NCI-H1417 (cell line): Measurements from ENCODE around the gene AQP5.

Experiments used
- DNase-seq, 3 experiments: peaks; one replicate each; lab custom pipeline; 2025; lab: John Stamatoyannopoulos, UW

AQP5 gene

DNA sequence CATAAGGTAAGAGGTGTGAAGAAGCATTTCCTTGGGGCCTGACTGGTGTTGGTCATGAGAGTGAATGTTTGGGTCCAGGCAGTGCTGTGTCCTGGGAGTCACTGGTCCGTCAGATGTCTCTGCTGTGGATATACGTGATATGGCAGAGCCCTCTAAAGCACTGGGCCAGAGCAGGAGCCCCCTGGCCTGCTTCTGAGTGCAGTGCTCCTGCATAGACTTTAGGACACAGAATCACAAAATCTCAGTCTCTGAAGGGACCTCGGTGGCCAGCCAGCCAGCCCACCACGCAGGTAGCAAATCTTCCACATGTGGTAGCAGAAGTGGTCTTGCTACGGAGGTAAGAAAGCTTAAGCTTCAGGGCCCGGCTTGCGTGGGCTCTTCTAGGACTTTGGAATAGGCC, 29.6 kb upstream of the AQP5 start:
- DNase-seq = no peak

DNA sequence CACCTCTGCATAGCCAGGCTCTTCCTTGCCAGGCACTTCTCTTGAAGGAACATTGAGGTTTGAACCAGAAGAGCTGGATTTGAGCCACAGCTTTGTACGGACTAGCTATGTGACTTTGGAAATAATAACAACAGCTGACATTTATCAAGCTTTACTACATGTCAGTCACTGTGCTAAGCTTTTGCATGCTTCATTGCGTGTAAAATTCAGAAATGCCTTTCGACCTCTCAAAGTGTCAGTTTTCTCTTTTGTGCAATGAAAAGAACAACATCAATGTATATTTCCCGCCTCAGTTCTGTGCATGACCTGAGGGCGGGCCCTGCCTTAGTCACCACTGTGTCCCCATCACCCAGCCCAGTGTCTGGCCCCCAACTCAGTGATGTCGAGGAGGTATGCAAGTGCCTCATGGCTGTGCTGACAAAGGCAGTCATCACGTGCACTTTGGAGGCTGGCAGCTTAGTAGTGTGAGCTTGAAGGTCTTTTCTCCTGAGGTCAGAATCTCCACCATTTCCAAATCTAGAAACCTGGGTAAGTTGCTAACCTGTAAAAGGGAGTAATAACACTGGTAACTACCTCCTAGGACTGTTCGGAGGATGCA, 29.0 kb upstream of the AQP5 start:
- DNase-seq = no peak

DNA sequence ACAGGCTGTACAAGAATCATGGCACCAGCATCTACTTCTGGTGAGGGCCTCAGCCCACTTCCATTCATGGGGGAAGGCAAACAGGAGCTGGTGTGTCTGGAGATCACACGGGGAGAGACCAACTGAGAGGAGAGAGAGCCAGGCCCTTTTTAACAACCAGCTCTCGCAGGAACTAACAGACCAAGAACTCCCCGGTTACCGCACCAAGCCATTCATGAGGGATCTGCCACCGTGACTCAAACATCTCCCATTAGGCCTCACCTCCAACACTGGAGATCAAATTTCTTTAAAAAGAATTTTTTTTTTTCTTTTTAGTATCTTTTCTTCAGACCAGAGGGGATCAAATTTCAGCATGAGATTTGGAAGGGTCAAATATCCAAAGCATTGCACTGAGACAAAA, 27.9 kb upstream of the AQP5 start:
- DNase-seq = no peak

DNA sequence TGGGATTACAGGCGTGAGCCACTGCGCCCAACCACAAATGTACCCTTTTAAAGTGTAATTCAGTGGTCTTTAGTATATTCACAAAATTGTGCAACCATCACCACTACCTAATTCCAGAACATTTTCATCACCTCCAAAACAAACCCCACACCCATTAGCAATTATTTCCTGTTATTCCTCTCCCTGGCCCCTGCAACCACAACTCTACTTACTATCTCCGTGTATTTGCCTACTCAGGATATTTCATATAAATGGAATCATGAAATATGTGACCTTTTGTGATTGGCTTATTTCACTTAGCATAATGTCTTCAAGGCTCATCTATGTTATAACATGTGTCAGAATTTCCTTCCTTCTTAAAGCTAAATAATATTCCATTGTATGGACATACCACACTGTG, 27.2 kb upstream of the AQP5 start:
- DNase-seq = no peak

DNA sequence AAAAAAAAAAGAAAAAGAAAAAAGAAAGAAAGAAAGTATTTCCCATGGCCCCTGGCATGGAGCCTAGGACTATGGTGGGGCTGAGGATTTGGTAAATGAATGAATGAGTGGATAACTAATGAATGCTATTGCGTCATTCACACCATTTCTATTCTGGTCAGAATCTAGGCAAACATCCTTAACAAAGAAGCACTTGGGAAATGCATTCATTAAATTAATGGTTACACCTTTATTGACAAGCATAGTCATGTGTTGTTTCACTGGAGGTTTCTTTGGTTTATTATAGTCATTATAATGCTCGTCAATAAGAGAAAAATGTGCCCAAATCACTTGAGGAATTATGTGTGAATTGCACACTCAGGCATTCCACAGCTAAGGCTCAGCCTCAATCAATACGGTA, 24.7 kb upstream of the AQP5 start:
- no peak for DNase-seq

DNA sequence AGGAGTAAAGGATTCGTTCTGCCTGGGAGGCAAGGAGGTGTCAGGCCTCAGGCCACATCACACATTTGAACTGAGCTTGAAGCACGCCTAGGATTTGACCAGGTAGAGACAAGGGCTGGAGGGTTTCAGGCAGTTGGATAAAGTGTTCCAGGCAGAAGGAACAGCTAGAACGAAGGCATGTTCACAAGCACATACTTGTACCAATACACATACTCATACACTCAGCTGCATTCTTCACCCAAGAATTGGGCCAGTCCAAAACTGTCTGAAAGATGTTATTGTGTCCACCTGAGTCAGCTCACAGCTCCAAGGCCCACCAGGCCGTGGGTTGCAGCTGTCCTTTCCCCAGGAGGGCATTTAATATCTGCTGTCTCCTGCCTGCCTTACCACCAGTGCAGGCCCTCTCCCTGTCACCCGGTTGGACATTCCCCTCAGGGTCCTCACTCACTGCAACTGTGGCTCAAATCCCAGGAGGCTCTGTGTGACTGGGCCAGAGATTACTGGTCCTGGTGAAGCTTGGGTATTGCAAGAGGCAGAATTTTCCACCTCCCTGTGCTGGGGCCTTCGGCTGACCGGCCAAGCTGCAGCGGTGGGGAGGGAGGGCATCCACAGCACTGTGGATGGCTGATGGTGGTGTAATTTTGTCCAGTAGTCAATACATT, 23.9 kb upstream of the AQP5 start:
- DNase-seq = no peak

DNA sequence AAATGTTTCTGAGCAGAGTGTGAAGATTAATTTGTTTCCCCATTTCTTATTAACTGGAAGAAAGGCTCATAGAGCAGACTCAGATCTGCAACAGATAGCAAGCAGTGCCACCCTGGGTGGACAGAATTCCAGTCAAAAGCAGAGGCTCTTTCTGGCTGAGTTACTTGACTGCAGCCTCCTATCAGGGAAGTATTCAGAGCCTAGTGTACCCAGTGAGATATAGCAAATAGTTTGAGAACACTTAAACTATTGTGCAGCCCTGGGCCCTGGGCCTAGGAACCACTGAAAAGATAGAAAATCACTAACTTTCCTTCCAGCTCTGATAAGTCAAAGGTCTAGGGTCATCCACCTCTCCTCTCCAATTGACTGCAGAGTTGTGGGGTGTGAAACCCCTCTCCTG, 22.4 kb upstream of the AQP5 start:
- no peak for DNase-seq

DNA sequence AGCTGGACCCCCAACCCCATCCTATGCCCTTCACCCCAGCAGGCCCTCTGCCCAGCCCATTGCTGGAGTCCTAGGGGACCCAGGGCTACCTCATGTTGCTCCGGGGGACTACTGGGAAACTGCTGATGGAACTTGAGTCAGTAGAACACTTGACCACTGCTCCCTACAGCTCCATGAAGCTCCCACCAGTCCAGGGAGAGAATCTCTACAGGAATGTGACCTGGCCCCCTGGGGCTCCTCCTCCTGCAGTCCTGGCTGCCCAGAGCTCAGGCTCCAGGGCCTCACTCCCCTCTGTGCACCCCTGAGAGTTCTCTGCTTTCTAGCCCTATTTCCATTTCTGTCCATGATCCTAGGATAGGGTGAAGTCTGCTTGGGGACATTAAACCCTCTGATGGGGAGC, 22.0 kb upstream of the AQP5 start:
- no peak for DNase-seq

DNA sequence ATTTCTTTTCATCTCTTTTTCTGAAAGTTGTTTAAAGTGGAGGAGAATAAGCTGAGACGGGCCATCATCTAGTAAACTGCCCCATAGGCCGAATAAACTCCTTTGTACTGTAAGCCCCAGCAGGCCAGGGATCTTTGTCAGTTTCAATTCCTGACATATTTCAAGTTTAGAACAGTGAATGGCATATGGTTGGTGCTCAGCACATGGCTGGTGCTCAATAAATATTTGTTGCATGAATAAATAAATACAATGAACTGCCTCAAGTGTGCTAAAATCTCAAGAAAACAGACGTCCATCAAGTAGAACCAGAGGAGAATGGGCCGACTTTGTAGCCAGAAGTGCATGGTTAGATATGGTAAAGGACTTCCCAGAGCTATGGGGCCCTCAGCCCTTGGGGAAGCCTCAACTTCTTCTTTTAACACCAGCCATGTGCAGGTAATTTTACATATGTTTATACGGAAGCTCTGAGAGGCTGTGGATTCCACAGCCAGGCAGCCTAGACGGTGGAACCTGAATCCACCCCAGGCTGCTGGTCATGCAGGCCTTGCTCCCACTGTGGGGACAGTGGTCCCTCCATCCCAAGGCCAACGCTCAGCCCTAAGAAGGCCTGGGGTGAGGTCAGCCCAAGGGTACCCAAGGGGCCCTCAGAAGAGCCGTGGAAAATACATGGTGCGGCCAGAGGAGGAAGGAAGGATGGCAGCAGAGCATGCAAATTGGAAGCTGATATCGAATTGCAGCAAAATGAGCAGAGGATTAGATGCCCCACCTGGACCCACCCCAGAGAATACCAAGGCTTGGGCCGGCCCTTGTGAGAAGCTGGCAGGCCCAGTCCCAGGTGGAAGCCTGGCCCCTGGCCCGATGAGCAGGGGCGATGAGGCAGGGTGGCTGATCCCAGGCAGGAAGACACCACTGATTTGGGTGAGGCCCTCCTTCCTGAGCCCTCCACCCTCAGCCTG, 19.8 kb upstream of the AQP5 start:
- no peak for DNase-seq

DNA sequence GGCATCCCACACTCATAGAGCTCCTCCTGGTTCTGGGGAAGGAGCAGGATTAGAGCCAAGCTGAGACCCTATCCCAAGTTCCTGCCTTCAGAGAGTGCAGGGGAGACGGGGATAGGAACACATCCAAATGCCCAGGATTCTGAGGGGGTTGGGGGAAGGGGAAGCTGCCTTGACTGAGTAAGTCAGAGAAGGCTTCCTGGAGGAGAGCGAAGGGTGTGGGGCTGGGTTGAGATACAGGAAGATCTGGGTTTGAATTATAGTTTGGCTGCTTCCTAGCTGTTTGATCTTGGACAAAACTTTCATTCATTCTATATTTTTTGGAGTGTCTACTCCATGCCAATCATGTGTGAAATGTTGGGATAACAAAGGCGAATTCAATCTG, 19.2 kb upstream of the AQP5 start:
- no peak for DNase-seq

DNA sequence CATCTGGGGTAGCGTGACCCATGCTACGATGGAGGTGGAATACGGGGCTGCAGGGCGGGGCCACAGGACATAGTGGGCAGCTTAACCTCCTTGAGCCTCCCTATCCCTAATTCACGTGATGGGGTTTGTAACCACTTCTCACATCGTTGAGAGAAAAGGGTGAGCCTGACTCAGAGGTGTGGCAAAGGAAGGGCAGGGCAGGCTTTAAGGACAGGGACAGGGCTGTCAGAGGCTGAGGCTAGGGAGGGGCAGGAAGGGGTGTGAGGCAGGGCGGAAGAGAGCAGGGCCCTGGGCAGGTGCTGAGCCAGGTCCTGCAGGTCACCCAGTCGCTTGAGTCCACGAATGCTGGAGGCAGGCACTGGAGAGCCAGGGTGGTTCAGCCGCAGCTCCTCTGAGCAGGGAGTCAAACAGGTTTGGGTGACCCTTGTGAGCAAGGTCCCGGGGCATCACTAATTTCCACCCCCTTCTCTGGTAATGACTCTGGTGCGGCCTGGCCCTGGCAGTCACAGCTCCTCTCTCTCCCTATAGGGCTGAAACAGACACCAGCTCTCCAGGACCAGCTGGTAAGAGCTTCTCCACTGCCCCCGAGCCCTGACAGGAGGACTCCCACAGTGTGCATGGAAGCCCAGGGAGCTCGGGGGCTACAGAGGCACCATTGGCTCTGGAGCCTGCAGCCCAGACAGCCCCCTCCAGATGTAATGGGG, 18.6 kb upstream of the AQP5 start:
- DNase-seq = no peak

DNA sequence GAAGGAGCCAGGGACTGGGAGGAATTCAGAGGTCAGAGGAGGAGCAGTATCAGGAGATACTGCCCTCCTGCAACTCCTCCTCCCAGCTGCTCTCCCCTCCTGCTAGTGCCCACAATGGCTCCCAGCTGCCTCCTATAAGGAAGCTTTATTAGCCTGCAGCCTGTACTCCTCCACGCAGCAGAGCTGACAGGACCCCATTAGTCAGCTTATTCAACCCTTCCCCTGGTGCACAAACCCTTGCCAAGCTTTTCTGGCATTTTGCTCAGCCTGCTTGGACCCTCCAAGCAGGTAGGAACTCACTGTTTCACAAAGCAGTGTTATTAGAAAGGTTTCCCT, 18.1 kb upstream of the AQP5 start:
- DNase-seq = no peak

DNA sequence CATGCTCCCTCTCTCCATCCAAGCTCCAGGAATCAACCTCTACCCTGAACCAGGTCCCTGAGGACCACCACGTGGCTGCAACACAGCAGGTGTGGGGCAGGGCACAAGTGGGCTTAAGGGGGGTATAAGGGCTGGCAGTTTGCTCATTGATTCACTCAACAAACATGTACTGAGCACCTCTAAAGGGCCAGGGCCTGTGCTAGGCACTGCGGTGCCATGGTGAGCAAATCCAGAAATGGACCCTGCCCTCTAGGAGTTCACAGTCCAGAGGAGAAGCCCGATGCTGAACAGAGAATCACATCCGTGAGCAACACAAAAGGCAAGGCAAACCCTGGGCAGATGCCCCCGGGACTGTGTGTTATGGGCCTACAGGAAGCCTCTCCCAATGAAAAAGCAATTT, 17.6 kb upstream of the AQP5 start:
- no peak for DNase-seq

DNA sequence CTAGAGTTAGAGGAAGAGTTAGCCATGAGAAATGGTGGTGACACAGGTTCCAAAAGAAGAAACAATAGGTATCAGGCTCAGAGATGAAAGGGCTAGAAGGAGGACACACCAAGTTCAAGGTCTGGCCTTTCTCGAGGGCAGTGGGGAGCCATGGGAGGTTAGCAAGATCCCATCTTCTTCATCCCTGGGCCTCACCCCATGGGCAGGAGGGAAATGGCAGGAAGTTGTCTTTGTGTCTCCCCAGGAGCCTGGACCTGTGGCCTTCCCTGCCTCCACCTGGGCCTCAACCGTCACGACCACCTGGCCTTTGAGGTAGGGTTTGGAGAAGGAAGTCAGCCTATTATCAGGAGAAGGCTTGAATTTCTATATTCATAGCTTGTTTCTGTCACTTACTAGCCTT, 17.0 kb upstream of the AQP5 start:
- no peak for DNase-seq

DNA sequence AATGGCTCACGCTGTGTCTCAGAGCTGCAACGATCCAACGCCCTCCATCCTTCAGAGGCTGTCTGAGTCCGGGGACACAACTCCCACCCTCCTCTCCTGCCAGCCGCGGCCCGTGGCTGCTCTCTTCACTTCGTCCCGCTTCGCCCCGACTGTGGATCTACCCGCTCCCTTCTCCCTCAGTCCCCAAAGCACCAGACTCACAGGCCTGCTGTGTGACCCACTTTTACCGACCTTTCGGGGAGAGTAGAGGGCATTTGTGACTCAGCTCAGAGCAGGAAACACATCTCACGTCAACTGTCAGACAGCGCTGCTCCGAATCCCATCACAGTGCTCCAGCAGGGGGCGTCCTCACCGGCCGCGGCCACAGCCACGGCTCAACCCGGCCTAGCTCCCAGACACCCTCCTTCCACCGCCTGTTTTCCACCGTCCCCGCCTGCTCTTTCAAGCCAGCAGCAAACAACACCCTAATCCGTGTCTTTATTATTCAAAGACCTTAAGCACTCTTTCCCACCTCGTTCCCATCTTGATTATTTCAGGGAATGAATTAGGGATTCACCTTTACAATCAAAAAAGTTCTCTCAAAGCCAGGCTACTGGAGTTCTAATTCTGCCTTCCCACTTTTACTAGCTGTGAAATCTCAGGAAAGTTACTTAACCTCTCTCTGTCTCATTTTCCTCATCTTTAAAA, 16.1 kb upstream of the AQP5 start:
- DNase-seq = peak in 1 of 3 experiments; percentile 58

DNA sequence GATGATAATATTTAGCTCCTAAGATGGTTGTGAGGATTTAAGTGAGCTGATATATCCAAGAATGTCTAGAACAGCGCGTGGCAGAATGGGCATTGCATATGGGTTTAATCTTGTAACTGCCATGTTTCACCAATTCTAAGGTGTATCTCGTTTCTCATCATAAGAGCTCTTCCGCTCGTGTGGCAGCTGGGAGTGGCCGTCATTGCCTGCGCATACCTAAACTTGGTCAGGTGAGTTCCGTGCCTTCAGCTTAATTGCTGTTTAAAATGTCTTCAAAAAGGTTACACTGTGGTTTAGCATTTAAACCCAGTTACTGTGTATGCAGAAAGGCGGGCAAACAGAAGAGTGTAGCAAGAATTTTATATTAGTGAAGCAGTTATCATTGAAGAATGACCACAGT, 15.6 kb upstream of the AQP5 start:
- peak in 1 of 3 experiments; percentile 57 for DNase-seq

DNA sequence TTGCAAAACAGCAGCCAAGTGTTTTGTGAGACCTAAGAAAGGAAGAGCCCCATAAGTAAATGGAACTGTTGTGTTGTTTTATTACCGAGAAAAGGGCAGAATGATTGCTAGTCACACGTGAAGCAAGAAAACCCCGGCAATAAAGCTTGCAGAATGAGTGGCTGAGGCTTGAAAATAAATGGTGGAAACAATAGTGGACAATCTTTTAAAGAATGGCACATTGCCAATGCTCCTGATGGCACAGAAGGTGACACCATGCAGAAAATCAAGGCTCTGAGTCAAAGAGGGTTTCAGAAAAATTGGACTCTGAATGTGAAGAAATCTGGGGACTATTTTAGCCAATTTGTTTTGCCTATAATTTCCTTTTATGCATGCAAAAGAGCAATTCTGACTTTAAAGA, 15.2 kb upstream of the AQP5 start:
- DNase-seq = peak in 2 of 3 experiments; percentile 39 to 59

DNA sequence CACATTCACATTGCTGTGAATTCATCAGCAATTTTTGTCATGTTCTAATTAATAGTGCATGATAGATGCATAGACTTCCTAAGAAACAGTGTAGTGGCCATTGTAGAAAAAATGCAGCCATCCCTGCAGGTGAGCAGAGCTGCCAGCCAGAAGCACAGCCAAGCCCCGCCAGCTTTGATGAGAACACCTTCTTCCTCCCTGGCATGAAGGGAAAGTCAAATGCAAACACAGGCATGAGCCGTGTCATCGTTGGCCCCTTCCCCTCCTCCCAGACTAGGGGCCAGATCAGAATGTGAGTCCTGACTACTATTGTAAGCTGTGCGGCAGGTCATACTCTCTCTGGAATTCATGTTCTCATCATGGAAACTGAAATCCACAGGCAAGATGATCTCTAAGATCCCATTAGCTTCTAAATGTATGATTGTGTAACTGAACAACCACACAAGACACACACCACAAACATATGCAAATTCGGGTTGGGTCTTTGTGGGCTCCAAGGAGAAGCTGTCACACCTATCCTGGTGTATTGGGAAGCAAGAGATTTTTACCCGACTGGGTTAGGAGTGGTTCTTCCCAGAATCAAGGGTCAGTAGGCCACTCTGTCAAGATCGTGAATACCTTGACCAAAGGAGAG, 14.0 kb upstream of the AQP5 start:
- DNase-seq = no peak

DNA sequence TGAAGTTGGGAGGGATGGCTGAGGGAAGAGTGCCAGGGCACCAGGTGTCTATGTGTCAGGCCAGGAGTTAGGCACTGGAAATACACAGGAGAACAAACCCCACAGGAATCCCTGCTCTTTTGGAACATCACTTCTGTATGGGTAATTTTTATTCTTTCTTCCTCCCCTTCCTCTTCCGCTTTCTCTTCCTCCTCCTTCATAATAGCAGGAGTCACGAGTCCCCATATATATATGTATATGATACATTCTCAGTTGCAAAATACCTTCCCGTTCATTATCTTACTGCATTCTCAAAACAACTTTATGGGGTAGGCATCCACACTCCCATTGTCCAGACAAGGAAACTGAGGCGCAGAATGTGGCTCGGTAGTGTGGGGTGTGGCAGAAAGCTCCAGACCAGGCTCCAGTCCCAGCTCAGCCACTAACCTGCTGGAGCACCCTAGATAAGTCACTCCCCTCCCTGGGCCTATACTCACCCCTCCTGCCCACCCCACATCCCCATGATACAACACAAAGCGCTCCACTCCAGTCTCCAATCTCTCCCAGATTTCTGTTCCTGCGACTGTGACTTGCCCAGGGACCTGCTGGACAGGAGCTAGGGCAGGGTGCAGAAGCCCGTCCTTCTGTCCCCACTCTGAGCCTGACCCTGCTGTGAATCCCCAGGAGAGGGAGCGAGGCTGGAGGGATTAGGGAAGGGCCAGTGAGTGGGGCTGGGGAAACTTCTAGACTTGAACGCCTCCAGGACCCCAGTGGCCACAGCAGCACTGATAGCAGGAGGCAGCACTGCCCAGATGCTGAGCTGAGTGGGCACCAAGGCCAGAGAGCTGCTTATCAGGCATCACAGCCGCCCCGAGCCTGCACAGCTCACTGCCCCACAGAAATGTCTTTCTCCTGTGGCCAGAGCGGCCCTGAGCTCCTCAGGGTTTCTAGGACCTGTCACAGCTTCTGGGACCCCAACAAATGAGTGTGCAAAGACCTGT, 12.5 kb upstream of the AQP5 start:
- no peak for DNase-seq

DNA sequence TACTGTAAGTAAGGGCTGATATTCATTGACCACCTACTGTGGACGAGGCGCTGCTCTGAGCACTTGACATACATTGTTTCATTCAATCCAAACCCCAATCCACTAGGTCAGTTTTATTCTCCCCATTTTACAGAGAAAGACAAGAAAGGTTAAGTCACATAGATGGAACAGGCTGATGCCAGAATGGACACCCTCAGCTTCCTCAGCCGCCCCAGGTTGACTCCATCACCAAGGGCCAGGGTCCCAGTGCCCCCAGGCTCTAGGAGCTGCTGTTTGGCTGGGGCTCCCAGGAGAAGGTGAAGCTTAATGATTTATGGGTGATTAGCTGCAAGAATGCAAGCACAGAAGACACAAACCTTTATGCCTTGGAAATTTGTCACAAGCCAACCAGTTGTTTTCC, 11.8 kb upstream of the AQP5 start:
- DNase-seq = no peak
